Tibial artery (tissue), 4 donors: ENCODE results near the gene TMPRSS6.

Source experiments
- DNase-seq, 2 donors: peaks; one replicate each; pipeline ENCODE4 v3.0.0-alpha.2; 2019
- H3K27ac ChIP-seq, 2 donors: fragments of 200-600 bp; sonication (generic) in 1 of 2; 1 replicate in 1 of 2; 2 replicates in 1 of 2; pipeline ENCODE4 v1.5.1; 2018 to 2019; ENCODE audit warnings: mild to moderate bottlenecking in 1 of 2
- H3K27me3 ChIP-seq, 2 donors: fragments of 200-600 bp; sonication (generic) in 1 of 2; one replicate each; pipeline versions ENCODE4 v1.5.1 to v1.6.0; 2016 to 2019
- H3K36me3 ChIP-seq, 3 donors: fragments of 200-600 bp; sonication (generic) in 2 of 3; one replicate each; pipeline ENCODE4 v1.5.1; 2016 to 2019; ENCODE audit warnings: mild to moderate bottlenecking in 2 of 3
- H3K4me1 ChIP-seq, 4 donors: fragments of 200-600 bp; sonication (generic) in 2 of 4; 1 replicate in 3 of 4; 2 replicates in 1 of 4; pipeline ENCODE4 v1.5.1; 2016 to 2019
- H3K4me3 ChIP-seq, 2 donors: fragments of 200-600 bp; sonication (generic) in 1 of 2; 1 replicate in 1 of 2; 2 replicates in 1 of 2; pipeline ENCODE4 v1.5.1; 2018 to 2019; ENCODE audit warnings: mild to moderate bottlenecking in 2 of 2
- H3K9me3 ChIP-seq, 3 donors: fragments of 200-600 bp; sonication (generic) in 1 of 3; one replicate each; pipeline ENCODE4 v1.5.1; 2016 to 2019
- CTCF ChIP-seq, 2 experiments: fragments of 200-600 bp in 1 of 2; fragments of 450-650 bp in 1 of 2; IDR thresholded peaks; one replicate each; pipeline ENCODE4 v1.5.1; 2017 to 2019; ENCODE audit warnings: antibody characterized with exemption in 2 of 2, mild to moderate bottlenecking in 1 of 2, moderate library complexity in 1 of 2
- intact Hi-C: fragments of 100-400 bp; cut with DNase I; formaldehyde crosslinking; loops from one replicate; pipeline ENCODE4 v1.15.0; 2023; ENCODE audit warnings: low total_unique reads

Gene TMPRSS6

GRCh38 chr22:37046589-37046988 lies 62.9 kb downstream of the TMPRSS6 start:
- Histone ChIP-seq H3K27me3 (peaks cover 0 to 9% of the 10 kb centered on the region in 2 donors), H3K4me3 (no peak overlapping the region), H3K4me1 (peaks cover 0 to 8% (median 3%) of the 10 kb centered on the region in 4 donors), H3K36me3 (no peaks in the 10 kb centered on the region), H3K27ac (no peak overlapping the region), H3K9me3 (no peaks in the 10 kb centered on the region)
- TF ChIP-seq CTCF (IDR thresholded peaks at IDR 0.05) = no peak
- intact Hi-C loops = no loop called here
- no peak for DNase-seq

GRCh38 chr22:37045958-37046357 lies 63.6 kb downstream of the TMPRSS6 start:
- H3K27ac ChIP-seq = no peak overlapping the region
- H3K4me1 ChIP-seq = peaks cover 0 to 3% (median 0%) of the 10 kb centered on the region in 4 donors
- H3K9me3 ChIP-seq = no peaks in the 10 kb centered on the region
- H3K4me3 ChIP-seq = no peak overlapping the region
- DNase-seq = no peak
- peaks cover 0 to 9% of the 10 kb centered on the region in 2 donors for H3K27me3 ChIP-seq
- no peaks in the 10 kb centered on the region for H3K36me3 ChIP-seq
- no peak for TF ChIP-seq CTCF (IDR thresholded peaks at IDR 0.05)
- intact Hi-C loops = no loop called here

GRCh38 chr22:37044634-37045625 lies 64.6 kb downstream of the TMPRSS6 start:
- no peak overlapping the region for H3K4me3 ChIP-seq
- no peak for TF ChIP-seq CTCF (IDR thresholded peaks at IDR 0.05)
- DNase-seq = no peak
- no peak overlapping the region for H3K27ac ChIP-seq
- H3K9me3 ChIP-seq = no peaks in the 10 kb centered on the region
- H3K4me1 ChIP-seq = no peaks in the 10 kb centered on the region
- no peaks in the 10 kb centered on the region for H3K36me3 ChIP-seq
- intact Hi-C loops = no loop called here
- H3K27me3 ChIP-seq = peaks cover 0 to 9% of the 10 kb centered on the region in 2 donors

- no peak for DNase-seq
- Histone ChIP-seq H3K4me3 (no peak overlapping the region), H3K36me3 (no peaks in the 10 kb centered on the region), H3K9me3 (no peaks in the 10 kb centered on the region), H3K27ac (no peak overlapping the region), H3K27me3 (peaks cover 0 to 12% of the 10 kb centered on the region in 2 donors), H3K4me1 (no peaks in the 10 kb centered on the region)
- peak in 1 of 2 experiments; percentile 18 for TF ChIP-seq CTCF (IDR thresholded peaks at IDR 0.05)
- intact Hi-C loops = no loop called here
Observed at GRCh38 chr22:37043828-37044538, 65.5 kb downstream of the TMPRSS6 start.

DNA sequence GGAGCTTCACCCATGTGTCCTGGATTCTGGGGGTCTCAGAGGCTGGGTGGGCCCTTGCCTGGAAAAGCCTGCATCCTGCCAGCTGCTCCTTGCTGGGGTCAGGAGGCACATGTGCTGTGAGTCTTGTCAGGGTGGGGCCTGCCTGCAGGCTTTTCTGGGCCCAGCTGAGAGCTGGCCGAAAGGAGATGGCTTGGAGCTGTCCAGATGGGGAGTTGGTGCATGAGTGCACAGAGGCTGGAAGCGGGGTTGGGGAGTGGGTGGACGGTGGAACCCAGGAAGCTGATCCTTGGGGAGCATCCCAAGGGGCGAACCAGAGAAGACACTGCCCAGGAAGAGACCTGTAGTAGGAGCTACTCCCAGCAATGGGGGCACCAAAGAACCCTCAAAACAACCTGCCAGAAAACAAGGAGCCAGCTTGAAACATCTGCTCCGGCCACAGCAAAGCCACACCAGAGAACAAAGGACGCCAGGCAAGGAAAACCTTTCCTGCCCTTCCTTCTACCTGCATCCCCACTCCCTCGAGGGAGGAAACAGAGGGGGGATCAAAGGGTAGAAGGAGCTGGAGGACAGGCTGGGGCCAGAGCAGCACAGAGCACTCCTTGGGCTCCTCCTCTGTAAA lies 66.2 kb downstream of the TMPRSS6 start:
- Histone ChIP-seq H3K27me3 (peaks cover 0 to 16% of the 10 kb centered on the region in 2 donors), H3K27ac (no peak overlapping the region), H3K36me3 (no peaks in the 10 kb centered on the region), H3K4me1 (no peaks in the 10 kb centered on the region), H3K4me3 (no peak overlapping the region), H3K9me3 (no peaks in the 10 kb centered on the region)
- intact Hi-C loops = no loop called here
- TF ChIP-seq CTCF (IDR thresholded peaks at IDR 0.05) = no peak
- no peak for DNase-seq
